HUES48 (cell line): Measurements from ENCODE around the gene CHCHD1.
"Not testable (repeated sequence)": the region's sequence is repeated elsewhere in the genome, so short reads cannot be mapped to it uniquely, and the experiment has no call there.

Experiments used
- H3K27ac ChIP-seq: one replicate; pipeline ENCODE4 v1.7.0; 2013; ENCODE audit warnings: low read depth, low read length, inconsistent platforms
- H3K27me3 ChIP-seq: 2 replicates; pipeline ENCODE4 v1.6.1; 2013; ENCODE audit warnings: mild to moderate bottlenecking, low read length; ENCODE audit not compliant: control insufficient read depth, insufficient read depth
- H3K36me3 ChIP-seq: 2 replicates; pipeline ENCODE4 v1.6.1; 2013; ENCODE audit warnings: low read length; ENCODE audit not compliant: control insufficient read depth, insufficient read depth
- H3K4me1 ChIP-seq: 2 replicates; pipeline ENCODE4 v1.6.1; 2013; ENCODE audit warnings: mild to moderate bottlenecking, low read length; ENCODE audit not compliant: control insufficient read depth, insufficient read depth
- H3K4me3 ChIP-seq: 2 replicates; pipeline ENCODE4 v1.5.1; 2013; ENCODE audit warnings: mild to moderate bottlenecking, low read depth, low read length
- H3K9ac ChIP-seq: 2 replicates; pipeline ENCODE4 v1.6.1; 2013; ENCODE audit warnings: mild to moderate bottlenecking, low read depth, low read length, moderate library complexity
- H3K9me3 ChIP-seq: 2 replicates; pipeline ENCODE4 v1.6.1; 2013; ENCODE audit warnings: low read length; ENCODE audit not compliant: control insufficient read depth, insufficient read depth

Gene CHCHD1

DNA sequence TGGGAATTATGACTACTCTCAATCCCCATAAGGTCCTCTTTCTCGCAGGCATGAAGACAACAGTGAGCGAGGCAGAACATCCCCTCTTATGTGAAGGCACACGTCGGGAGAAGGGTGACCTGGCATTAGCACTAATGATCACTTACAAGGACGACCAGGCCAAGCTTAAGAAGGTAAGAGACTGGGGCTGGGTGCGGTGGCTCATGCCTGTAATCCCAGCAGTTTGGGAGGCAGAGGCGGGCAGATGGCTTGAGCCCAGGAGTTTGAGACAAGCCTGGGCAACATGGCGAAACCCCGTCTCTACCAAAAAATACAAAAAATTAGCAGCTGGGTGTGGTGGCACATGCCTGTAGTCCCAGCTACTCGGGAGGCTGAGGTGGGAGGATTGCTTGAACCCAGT, 13.6 kb downstream of the CHCHD1 start:
- not testable (repeated sequence) for H3K4me1 ChIP-seq, H3K27me3 ChIP-seq, H3K9ac ChIP-seq, H3K4me3 ChIP-seq, H3K9me3 ChIP-seq, H3K27ac ChIP-seq
- peaks cover 84% of the 10 kb centered on the region for H3K36me3 ChIP-seq

DNA sequence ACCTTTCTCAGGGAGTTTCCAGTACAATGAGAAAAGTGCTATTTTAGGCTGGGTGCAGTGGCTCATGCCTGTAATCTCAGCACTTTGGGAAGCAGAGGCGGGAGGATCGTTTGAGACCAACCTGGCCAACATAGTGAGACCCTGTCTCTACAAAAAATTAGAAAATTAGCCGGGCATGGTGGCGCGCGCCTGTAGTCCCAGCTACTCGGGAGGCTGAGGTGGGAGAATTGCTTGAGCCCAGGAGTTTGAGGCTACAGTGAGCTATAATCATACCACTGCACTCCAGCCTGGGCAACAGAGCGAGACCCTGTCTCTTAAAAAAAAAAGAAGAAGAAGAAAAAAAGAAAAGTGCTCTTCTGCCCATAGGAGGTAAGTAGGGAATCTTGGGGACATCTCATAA, 14.2 kb downstream of the CHCHD1 start:
- not testable (repeated sequence) for H3K27ac ChIP-seq
- peaks cover 82% of the 10 kb centered on the region for H3K36me3 ChIP-seq

DNA sequence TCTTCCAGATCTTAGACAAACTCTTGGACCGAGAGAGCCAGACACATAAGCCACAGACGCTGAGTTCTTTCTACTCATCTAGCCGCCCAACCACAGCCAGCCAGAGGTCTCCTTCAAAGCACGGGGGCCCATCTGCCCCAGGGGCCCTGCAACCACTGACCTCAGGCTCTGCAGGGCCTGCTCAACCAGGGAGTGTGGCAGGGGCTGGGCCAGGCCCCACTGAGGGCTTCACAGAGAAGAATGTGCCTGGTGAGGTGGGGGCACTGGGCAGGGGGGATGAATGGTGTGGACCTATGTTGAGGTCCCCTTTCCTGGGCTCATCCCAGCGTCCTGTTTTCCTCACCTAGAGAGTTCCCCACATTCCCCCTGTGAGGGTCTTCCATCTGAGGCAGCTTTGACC, 14.9 kb downstream of the CHCHD1 start:
- Histone ChIP-seq H3K4me3 (no peak overlapping the region), H3K27ac (no peak overlapping the region), H3K27me3 (no peaks in the 10 kb centered on the region), H3K4me1 (no peaks in the 10 kb centered on the region), H3K9me3 (no peaks in the 10 kb centered on the region), H3K9ac (no peak overlapping the region), H3K36me3 (peaks cover 82% of the 10 kb centered on the region)

More for the DNA sequence above, 14.2 kb downstream of the CHCHD1 start:
- not testable (repeated sequence) for H3K4me3 ChIP-seq, H3K27me3 ChIP-seq, H3K4me1 ChIP-seq, H3K9me3 ChIP-seq, H3K9ac ChIP-seq

DNA sequence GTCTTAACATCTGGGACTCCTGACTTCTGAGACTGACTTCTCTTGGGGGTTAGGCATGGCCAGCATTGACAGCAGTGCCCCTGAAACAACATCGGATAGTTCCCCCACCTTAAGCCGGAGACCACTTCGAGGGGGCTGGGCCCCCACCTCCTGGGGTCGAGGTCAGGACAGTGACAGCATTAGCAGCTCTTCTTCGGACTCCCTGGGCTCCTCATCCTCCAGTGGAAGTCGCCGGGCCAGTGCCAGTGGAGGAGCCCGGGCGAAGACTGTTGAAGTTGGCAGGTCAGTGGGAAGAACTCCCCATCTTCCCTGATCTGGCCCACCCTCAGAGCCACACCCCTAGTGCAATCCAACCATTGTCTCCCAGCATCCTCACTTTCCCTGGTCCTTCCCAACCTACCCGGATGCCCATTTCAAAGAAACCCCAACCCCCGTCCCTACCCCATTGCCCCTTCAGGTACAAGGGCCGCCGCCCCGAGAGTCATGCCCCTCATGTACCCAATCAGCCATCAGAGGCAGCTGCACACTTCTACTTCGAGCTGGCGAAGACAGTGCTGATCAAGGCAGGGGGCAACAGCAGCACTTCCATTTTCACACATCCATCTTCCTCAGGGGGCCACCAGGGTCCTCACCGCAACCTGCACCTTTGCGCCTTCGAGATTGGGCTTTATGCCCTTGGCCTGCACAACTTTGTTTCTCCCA, 15.6 kb downstream of the CHCHD1 start:
- Histone ChIP-seq H3K9ac (no peak overlapping the region), H3K4me1 (no peaks in the 10 kb centered on the region), H3K27ac (no peak overlapping the region), H3K9me3 (no peaks in the 10 kb centered on the region), H3K36me3 (peaks cover 82% of the 10 kb centered on the region), H3K27me3 (no peaks in the 10 kb centered on the region), H3K4me3 (no peak overlapping the region)

DNA sequence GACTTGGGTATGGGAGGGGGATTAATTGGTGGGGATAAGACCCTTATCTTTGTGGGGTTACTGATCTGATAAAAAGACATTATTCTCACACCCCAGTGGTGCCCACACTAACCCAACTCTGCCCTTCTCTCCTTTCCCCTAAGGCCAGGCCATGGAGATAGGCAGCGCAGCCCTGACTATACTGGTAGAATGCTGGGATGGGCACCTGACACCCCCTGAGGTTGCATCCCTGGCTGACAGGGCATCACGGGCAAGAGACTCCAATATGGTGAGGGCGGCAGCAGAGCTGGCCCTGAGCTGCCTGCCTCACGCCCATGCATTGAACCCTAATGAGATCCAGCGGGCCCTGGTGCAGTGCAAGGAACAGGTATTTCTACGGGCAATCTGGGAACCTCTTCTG, 16.2 kb downstream of the CHCHD1 start:
- Histone ChIP-seq H3K4me1 (no peaks in the 10 kb centered on the region), H3K36me3 (peaks cover 83% of the 10 kb centered on the region), H3K4me3 (no peak overlapping the region), H3K9me3 (no peaks in the 10 kb centered on the region), H3K27ac (no peak overlapping the region), H3K27me3 (no peaks in the 10 kb centered on the region), H3K9ac (no peak overlapping the region)

DNA sequence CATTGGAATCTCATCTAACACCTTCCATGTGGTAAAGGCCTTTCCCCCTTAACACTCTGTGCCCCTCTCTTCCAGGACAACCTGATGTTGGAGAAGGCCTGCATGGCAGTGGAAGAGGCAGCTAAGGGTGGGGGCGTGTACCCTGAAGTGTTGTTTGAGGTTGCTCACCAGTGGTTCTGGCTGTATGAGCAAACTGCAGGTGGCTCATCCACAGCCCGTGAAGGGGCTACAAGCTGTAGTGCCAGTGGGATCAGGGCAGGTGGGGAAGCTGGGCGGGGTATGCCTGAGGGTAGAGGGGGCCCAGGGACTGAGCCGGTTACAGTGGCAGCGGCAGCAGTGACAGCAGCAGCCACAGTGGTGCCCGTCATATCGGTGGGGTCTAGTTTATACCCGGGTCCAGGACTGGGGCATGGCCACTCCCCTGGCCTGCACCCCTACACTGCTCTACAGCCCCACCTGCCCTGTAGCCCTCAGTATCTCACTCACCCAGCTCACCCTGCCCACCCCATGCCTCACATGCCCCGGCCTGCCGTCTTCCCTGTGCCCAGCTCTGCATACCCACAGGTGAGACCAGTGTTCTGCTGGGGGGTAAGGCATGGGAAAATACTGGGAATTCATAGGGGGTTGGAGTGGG, 17.2 kb downstream of the CHCHD1 start:
- Histone ChIP-seq H3K27me3 (no peaks in the 10 kb centered on the region), H3K9ac (no peak overlapping the region), H3K4me3 (no peak overlapping the region), H3K27ac (no peak overlapping the region), H3K9me3 (no peaks in the 10 kb centered on the region), H3K4me1 (no peaks in the 10 kb centered on the region), H3K36me3 (peaks cover 85% of the 10 kb centered on the region)

DNA sequence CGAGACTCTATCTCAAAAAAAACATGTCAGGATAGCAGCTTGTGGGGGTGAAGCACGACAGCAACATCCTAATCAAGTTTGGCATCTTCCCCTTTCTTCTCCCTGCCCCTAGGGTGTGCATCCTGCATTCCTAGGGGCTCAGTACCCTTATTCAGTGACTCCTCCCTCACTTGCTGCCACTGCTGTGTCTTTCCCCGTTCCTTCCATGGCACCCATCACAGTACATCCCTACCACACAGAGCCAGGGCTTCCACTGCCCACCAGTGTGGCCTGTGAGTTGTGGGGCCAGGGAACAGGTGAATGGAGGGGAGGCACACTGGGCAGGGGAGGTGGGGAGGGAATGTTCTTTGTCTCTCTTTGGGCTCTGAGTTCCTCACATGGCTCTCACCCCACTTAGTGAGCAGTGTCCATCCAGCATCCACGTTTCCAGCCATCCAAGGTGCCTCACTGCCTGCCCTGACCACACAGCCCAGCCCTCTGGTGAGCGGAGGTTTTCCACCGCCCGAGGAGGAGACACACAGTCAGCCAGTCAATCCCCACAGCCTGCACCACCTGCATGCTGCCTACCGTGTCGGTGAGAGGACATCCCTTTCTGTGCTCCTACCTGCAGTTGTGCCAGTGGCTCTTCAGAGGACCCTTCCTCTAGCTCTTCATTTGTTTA, 18.2 kb downstream of the CHCHD1 start:
- no peak overlapping the region for H3K4me3 ChIP-seq
- H3K27me3 ChIP-seq, result no peaks in the 10 kb centered on the region
- no peak overlapping the region for H3K9ac ChIP-seq
- H3K9me3 ChIP-seq, result no peaks in the 10 kb centered on the region
- peaks cover 83% of the 10 kb centered on the region for H3K36me3 ChIP-seq
- H3K27ac ChIP-seq, result no peak overlapping the region
- no peaks in the 10 kb centered on the region for H3K4me1 ChIP-seq

DNA sequence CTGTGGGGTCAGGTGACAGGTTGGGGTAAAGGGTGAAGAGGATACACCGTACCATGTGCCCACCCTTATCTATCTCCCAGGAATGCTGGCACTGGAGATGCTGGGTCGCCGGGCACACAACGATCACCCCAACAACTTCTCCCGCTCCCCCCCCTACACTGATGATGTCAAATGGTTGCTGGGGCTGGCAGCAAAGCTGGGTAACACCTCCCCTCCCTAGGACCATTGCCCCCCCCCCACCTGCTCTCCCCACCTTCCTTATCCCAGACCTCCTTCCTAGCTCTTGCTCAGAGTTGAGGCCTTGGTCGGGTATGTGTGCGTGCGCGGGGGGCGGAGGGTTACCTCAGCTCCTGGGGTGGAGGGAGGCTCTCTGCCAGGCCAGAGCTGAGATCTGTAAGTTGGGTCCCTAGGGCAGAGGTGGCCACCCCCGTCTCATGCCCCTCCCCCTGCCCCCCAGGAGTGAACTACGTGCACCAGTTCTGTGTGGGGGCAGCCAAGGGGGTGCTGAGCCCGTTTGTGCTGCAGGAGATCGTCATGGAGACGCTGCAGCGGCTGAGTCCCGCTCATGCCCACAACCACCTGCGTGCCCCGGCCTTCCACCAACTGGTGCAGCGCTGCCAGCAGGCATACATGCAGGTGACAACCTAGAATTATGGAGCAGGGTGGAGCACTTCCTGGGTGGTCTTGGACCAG, 18.9 kb downstream of the CHCHD1 start:
- peaks cover 81% of the 10 kb centered on the region for H3K36me3 ChIP-seq
- no peak overlapping the region for H3K9ac ChIP-seq
- no peaks in the 10 kb centered on the region for H3K4me1 ChIP-seq
- no peak overlapping the region for H3K27ac ChIP-seq
- H3K4me3 ChIP-seq, result no peak overlapping the region
- no peaks in the 10 kb centered on the region for H3K27me3 ChIP-seq
- no peaks in the 10 kb centered on the region for H3K9me3 ChIP-seq

DNA sequence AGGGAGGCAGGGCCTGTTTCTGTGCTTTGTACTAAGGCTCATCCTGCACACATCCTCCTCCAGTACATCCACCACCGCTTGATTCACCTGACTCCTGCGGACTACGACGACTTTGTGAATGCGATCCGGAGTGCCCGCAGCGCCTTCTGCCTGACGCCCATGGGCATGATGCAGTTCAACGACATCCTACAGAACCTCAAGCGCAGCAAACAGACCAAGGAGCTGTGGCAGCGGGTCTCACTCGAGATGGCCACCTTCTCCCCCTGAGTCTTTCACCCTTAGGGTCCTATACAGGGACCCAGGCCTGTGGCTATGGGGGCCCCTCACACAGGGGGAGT, 19.4 kb downstream of the CHCHD1 start:
- no peaks in the 10 kb centered on the region for H3K27me3 ChIP-seq
- no peak overlapping the region for H3K4me3 ChIP-seq
- H3K27ac ChIP-seq, result no peak overlapping the region
- no peaks in the 10 kb centered on the region for H3K9me3 ChIP-seq
- H3K4me1 ChIP-seq, result no peaks in the 10 kb centered on the region
- no peak overlapping the region for H3K9ac ChIP-seq
- H3K36me3 ChIP-seq, result peaks cover 86% of the 10 kb centered on the region

DNA sequence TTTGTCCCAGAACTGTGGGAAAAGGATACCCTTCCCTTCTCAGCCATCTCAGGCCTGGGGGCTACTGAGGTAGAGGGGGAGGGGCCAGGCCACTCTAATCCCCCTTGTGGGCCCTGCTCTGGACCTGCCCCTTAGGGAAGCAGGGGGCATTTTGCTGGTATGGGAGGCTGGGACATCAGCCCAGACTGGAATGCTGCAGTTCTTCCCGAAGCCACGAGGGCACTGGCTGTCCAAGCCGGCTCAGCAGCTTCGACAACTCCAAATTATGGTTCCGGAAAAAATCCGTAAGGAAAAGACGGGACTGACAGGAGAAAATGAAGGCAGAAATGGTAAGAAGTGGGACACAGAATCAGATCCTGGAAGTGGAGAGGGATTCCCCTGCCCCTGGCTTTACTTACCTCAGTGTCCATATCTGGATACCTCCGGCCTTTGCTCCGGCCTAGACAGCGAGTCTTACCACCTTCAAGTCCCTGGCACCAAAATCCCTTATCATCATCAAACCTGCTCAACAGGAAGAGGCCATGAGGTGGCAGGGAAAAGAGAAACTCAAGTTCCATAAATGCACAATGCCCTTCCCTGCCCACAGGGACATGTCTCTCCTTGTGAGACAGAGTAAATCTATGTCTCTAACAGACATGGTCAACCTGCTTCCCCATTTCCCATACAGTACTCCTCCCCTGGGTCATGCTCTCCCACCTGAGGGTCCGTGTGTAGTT, 20.6 kb downstream of the CHCHD1 start:
- Histone ChIP-seq H3K4me3 (no peak overlapping the region), H3K27ac (no peak overlapping the region), H3K27me3 (no peaks in the 10 kb centered on the region), H3K9me3 (no peaks in the 10 kb centered on the region), H3K36me3 (peaks cover 86% of the 10 kb centered on the region), H3K4me1 (no peaks in the 10 kb centered on the region), H3K9ac (no peak overlapping the region)
